ENCODE data around the gene TPP1.
A peak's percentile ranks its signal among the peaks of the same experiment; 100 is the strongest.

TPP1 gene

GRCh38 chr11:6655020-6655789, 36.0 kb upstream of the TPP1 start:
- Histone ChIP-seq H3K27me3 (peaks cover 6% of the 10 kb centered on the region), H3K36me3 (no peaks in the 10 kb centered on the region), H3K4me1 (no peaks in the 10 kb centered on the region), H3K4me3 (ENCODE audit: low read depth, low read length) (peak overlapping the region; percentile 19; the same call in 1 of the 2 replicates), H3K9me3 (no peaks in the 10 kb centered on the region)
- TF ChIP-seq CTCF (IDR thresholded peaks at IDR 0.05; ENCODE audit: low read depth, low read length): no peak
- DNase-seq: peak; percentile 12

GRCh38 chr11:6654281-6655019, 35.2 kb upstream of the TPP1 start:
- DNase-seq: no peak
- no peaks in the 10 kb centered on the region for H3K36me3 ChIP-seq
- H3K4me3 ChIP-seq (ENCODE audit: low read depth, low read length): peak overlapping the region; percentile 19; the same call in 1 of the 2 replicates
- H3K27me3 ChIP-seq: peaks cover 6% of the 10 kb centered on the region
- no peaks in the 10 kb centered on the region for H3K9me3 ChIP-seq
- no peaks in the 10 kb centered on the region for H3K4me1 ChIP-seq
- no peak for TF ChIP-seq CTCF (IDR thresholded peaks at IDR 0.05; ENCODE audit: low read depth, low read length)

- Histone ChIP-seq H3K9me3 (no peaks in the 10 kb centered on the region), H3K4me1 (no peaks in the 10 kb centered on the region), H3K36me3 (no peaks in the 10 kb centered on the region), H3K27me3 (peaks cover 6% of the 10 kb centered on the region), H3K4me3 (ENCODE audit: low read depth, low read length) (no peak overlapping the region)
- TF ChIP-seq CTCF (IDR thresholded peaks at IDR 0.05; ENCODE audit: low read depth, low read length): no peak
- DNase-seq: no peak
These were observed 34.4 kb upstream of the TPP1 start for GRCh38 chr11:6653656-6654055.

GRCh38 chr11:6653097-6653496, 33.9 kb upstream of the TPP1 start:
- H3K27me3 ChIP-seq: peaks cover 6% of the 10 kb centered on the region
- no peak overlapping the region for H3K4me3 ChIP-seq (ENCODE audit: low read depth, low read length)
- no peak for TF ChIP-seq CTCF (IDR thresholded peaks at IDR 0.05; ENCODE audit: low read depth, low read length)
- DNase-seq: no peak
- no peaks in the 10 kb centered on the region for H3K4me1 ChIP-seq
- H3K9me3 ChIP-seq: no peaks in the 10 kb centered on the region
- no peaks in the 10 kb centered on the region for H3K36me3 ChIP-seq

GRCh38 chr11:6652182-6652581, 33.0 kb upstream of the TPP1 start:
- Histone ChIP-seq H3K4me1 (no peaks in the 10 kb centered on the region; the same call in 1 of the 2 replicates), H3K36me3 (no peaks in the 10 kb centered on the region), H3K27me3 (peaks cover 6% of the 10 kb centered on the region), H3K4me3 (ENCODE audit: low read depth, low read length) (no peak overlapping the region), H3K9me3 (no peaks in the 10 kb centered on the region)
- DNase-seq: no peak
- no peak for TF ChIP-seq CTCF (IDR thresholded peaks at IDR 0.05; ENCODE audit: low read depth, low read length)

- Histone ChIP-seq H3K4me1 (no peaks in the 10 kb centered on the region; the same call in 1 of the 2 replicates), H3K9me3 (no peaks in the 10 kb centered on the region), H3K4me3 (ENCODE audit: low read depth, low read length) (no peak overlapping the region), H3K27me3 (peaks cover under 1% of the 10 kb centered on the region), H3K36me3 (no peaks in the 10 kb centered on the region)
- no peak for DNase-seq
- TF ChIP-seq CTCF (IDR thresholded peaks at IDR 0.05; ENCODE audit: low read depth, low read length): no peak
These were observed 31.8 kb upstream of the TPP1 start for GRCh38 chr11:6650980-6651379.

All from BE2C (cell line).